Stimulated activated CD4-positive, alpha-beta T cell treated with anti-CD3 and anti-CD28 coated beads, Interleukin-4, amount 100 ng/mL, for 4 hours (primary cell): Measurements from ENCODE around the gene LRBA.
"Not testable (repeated sequence)": the region's sequence is repeated elsewhere in the genome, so short reads cannot be mapped to it uniquely, and the experiment has no call there.

Source experiments
- DNase-seq, 2 experiments: peaks; one replicate each; pipeline ENCODE4 v3.0.0-alpha.2; 2020

The LRBA gene

DNA sequence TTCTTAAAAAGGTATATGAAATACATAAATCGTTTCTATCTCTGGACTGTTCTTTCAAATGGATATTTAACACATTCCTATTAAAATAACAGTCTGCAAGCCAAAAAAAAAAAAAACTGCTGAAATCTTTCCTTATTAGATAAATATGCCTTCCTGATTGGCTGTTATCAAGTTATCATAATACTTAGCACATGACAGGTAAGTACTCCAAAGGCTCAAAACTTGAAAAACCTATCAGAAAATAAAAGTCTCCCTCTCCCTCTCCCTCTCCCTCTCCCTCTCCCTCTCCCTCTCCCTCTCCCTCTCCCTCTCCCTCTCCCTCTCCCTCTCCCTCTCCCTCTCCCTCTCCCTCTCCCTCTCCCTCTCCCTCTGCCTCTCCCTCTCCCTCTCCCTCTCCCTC lies 356.8 kb downstream of the LRBA start:
- DNase-seq = not testable (repeated sequence)

DNA sequence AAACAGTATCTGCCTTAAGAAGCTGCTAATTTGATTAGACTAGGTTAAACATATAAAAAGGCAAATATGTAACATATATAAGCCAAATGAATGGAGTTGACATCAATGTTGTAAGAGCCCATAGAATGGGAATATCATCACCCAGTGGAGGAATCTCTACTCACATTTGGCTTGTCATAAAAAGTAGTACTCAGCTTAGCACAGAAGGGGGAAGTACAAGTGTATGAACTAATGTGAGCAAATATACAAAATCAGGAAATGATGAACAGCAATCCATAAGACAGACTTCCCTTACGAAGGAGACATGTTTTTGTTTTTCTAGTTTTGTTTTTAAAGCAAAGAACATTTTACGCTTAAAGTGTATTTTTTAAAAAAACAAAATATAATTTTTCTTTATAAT lies 358.2 kb downstream of the LRBA start:
- no peak for DNase-seq

DNA sequence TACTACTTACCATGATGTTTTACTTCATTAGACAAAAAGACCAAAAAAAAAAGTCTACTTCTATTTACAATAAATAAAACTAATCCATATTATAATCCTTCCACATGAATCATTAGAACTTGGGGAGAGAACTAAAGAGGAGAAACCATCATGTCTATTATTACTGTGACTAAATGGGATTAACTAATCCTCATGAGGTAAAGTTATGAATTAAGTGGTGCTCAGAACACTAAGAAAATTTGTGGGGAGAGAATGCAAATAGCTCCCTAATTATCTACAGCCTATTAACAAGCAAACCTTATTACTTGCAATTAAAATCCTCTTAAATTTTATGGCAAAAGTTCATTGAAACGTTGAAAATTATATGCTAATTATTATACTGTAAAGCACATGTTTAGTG lies 364.3 kb downstream of the LRBA start:
- DNase-seq = no peak

DNA sequence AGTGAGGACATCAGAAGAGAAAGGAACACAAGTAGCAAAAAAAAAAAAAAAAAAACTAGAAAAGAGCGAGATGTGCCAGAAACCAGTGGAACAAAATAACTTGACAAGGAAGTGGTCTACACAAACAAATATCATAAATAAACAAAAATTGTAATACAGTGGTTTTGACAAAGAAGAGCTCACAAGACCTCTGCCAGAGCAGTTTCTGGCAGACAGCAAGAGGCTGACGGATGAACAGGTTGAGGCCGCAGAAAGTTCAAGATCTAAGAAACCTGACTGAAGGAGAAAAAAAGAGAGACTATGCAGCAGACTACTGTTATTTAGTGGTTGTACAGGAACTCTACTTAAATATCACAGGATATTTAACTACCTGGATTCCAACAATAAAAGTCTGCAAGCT lies 367.0 kb downstream of the LRBA start:
- no peak for DNase-seq

DNA sequence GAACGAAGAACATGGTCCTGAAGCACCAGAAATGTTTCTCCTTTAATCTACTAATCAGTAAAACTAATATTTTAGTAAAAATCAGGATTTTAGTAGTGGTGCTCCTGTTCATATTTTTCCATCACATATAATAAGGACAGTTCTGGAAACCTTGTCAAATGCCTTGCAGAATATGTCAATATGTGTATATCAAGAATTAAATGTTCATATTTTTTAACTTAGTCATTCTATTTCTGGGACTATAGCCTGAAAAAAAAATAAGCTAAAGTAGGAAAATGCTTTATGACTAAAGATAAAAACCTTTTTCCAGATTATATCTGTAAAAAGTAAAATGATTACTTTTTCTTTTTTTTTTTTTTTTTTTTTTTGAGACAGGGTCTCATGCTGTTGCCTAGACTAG lies 368.1 kb downstream of the LRBA start:
- DNase-seq = no peak

DNA sequence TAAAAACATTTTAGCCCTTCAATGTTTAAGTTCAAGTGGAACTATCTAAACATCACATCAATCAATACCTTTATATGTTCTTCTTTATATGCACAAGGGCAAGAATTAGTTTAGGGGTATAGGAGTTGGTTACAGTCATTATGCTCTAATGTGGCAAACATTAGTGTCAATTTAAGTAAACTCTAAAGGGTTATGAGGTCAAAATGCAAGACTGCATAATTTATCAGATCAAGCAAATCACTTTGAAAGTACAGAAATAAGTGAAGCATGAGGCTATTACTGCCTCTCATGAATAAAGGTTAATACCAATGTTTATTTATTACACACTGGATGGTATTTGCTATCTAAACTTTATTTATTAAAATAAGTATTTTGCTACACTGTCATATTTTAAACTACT lies 373.5 kb downstream of the LRBA start:
- DNase-seq = no peak

DNA sequence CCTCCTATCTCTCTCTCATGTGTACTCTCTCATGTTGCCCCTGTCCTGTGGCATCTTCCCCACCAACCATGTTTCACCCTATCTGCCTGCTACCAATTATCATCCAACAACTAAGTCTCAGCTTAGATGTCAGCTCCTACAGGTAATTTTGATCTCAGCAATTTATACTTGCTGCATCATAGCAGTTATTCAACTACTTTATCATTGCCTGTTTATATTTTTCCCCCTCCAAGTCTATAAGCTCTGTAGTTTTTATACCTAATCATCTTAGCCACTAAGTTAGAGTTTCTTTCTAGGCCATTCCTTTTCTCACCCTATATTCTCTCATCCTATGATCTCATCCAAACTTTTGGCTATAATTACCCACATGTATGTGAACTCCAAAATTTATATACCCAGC lies 382.4 kb downstream of the LRBA start:
- DNase-seq = no peak

DNA sequence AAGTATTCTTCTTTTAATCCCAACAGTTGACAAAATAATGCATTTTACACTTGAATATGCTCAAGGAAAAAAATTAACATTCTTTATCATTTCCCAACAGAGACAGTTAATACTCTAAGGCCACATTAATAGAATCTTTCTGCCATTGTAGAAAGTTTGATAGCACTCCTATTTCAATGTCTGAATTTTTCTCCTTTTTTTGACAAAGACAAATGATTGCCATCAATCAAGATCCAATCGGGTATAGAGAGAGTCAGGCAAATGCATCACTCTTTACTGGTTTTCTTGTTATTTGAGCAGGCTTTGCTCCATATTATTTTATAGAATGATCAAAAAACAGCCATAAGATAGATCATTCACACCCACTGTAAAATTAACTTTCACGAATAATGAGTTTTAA lies 387.0 kb downstream of the LRBA start:
- no peak for DNase-seq

DNA sequence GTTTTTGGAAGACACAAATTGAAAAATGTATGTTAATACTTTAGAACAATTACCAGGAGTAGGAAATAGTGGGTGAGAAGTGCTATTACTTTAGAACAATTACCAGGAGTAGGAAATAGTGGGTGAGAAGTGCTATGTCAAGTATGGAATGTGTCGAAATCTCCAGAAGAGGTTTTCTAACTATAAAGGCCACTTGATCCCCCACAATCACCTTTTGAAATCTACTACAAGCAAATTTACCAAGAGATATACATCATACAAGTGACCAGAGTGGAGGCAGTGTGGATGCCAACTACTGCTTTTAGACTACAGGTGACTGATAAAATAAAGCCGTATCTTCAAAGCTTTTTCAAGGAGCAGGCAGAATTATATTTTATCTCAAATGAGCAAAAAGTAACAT lies 390.1 kb downstream of the LRBA start:
- DNase-seq = no peak

DNA sequence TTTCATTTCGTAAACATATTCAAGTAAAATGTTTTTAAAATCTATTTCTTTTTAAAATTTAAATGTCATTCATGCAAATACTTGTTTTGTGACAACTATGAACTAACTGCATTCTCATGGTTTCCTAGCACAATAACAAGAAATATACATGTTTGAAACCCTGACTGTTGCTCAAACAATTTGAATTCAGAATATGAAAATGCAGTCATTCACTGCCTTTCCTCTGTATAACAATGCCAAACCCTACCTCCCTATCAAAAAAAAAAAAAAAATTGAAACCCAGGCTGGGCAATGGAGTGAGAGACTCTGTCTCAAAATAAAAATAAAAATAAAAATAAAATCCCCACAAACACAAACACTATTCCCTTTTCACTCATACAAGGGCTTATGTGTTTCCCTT lies 391.0 kb downstream of the LRBA start:
- DNase-seq = no peak

DNA sequence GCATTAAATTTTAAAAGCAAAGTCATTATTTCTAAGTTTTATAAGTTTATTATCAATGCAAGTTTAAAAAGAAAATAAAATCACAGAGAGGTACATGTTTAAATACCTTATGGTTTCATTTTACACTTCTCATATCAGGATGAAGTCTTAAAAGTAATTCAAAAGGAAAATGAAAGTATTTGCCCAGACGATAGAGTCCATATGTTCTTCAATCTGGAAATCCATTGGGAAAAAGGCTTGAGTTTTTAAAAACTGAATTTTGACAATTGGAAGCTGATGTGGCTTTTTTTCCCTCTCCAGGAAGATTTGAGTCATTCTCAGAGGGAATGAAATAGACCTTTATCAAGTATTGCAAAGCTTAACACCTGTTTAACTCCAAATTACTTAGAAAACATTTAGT lies 396.0 kb downstream of the LRBA start:
- no peak for DNase-seq

DNA sequence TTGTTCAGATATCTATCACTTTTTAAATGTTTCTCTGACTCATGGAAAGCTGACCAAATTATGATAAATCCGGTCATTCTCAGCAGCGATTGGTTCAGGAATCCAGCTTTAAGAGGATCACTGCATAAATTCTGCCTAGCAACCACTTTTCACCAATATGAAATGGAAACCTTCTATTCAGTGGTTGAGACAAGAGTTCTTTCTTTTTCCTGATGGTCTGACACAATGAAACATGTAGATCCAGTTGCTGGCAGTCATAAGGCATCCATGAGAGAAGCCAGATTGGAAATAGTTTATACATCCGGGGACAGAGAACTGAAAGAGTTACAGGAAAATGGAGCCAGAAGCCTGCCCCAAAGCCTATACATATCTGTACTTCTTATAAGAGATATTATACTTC lies 406.0 kb downstream of the LRBA start:
- no peak for DNase-seq

DNA sequence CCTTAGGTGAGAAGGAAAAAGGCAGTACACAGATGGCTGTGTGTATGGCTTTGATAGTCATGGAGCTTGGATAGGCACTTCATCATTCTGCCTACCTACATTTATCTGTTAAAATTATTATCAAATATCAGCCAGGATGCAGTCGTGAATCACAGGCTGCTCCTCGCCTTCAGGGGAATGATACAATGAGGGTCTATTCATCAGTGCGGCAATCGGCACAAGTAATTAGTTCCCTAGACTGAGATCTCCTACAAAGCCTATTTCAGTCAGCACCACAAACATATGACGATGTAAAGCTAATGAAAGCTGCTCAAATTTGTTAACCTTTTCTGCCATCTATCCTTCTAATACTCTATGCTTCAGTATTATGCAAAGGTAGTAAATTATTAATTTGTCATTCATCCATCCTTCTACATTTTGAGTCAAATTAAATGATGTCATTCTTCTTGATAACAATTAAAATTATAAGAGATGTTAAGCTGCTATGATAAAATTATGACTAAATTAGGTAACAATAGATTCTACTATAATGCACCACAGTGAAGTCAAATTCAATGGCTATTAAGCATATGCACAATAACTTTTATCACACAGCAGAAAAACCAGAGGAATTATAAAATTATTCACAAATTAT lies 414.2 kb downstream of the LRBA start:
- no peak for DNase-seq

DNA sequence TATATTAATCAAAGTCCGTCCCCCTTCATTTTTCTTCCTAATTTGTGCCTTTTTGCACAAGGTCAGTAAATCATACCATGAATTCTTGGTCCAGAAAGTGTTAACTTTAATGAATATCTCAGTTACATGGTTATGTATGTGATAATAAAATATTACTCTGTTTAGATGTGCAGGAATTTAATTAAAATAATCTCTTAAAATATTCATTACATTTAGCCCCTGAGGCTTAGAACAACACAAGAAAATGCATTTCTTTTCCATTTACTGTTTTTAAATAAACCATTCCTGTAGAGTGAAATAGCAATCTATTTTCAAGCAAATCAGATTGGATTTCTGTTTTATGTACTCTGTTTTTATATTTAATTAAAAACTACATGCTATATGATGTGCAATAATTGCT lies 415.5 kb downstream of the LRBA start:
- no peak for DNase-seq

DNA sequence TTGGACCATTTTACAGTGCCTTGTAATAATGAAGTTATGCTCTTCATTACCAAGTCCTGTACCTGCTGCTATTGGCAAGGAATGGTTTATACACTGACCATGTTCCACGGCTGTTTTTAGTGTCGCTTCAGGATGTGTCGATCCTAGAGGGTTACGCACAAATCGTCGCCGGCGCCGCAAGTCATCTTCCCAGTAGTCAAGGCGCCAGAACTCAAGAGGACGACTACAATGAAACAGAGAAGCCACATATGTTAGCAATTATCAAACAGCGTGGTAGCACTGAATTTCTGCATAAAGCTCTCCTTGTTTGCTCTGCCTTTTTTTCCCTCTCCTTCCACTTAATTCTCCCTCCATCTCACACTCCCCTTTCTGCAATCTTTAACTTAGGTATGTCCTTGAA lies 416.2 kb downstream of the LRBA start:
- no peak for DNase-seq

DNA sequence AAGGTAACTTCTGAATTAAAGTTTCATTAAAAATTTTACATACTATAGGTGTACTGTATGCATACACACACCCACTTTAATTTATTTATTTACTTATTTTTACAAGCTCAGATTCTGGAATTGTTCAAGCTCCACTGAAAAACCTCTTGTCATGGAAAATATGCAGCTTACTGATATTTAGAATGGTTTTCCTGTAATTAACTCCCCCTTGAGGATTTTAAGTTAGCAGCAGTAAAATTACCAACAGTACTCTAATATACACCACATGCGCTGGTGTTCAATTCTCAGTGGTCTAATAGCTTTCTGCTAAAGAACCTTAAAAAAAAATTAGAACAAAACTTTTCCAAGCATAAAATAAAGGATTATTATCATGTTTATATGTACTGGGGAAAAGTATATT lies 421.1 kb downstream of the LRBA start:
- no peak for DNase-seq

DNA sequence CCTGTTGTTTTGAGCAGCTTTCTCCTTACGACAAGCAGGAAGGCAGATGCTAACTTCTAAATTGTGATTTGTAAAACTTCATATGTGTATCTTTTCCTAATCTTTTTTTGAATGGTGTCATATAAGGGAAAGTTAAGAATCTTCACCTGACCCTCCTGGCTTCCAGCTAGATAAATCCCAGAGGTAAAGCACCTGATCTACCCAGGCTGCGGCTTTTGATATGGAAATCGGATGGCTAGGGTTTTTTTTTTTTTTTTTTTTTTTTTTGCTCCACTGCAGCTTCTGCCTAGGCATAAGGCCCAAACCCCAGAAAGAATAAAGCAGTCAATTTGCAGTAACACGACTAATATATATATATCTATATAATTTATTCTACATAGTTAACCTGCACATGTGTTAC lies 423.2 kb downstream of the LRBA start:
- DNase-seq = no peak

DNA sequence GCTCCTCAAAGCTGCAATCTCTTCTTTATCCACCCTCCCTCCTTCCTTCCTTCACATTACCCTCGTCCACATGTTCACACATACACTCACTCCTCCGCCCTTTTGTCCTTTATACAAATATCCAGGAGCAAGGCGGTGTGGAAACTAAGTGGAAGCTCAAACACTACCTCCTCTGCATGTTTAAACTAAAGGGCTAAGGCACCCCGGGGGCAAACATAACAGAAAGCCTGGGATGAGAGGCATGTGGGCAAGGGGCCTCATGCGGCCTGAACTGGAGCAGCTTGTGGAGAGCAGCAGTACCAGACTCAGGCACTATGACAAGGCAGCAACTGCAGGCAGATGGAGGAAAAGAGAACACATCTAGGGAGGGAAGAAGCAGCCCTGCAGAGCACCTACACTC lies 423.7 kb downstream of the LRBA start:
- DNase-seq = no peak

DNA sequence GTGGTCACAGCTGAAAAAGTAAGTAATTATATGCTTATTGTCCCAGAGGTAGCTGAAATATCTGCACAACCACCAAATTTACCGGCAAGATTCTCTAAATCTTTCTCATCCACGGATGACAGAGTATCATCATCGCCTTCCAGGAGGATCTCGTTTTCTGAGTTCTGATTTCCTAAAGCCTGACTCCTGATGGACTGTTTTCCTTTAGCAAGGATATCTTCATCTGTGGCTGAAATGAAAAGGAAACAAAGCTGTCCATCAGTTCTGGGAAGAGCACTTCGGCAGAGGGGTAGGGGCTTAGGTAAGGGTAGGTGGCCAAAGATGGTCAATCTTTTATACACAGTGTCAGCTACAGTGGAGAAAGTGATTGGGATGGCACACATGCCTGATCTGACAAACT lies 424.5 kb downstream of the LRBA start:
- DNase-seq = no peak

DNA sequence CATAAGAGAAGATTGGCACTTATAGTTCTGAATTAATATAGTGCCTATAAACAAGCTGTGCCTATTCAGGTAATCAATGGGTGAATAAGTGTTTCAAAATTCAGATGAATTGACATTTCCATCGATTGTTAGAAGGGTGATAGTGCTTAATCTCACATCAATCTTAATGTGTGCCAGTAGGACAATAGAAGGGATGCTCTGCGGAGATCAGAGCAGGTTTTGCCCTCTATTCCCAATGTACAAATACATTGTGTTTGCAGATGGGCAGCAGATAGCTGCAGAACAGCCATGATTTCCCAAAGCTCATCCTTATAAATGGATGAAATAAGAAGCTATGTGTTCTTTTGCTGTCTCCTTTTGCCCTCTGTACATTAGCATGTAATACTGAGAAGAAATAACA lies 425.9 kb downstream of the LRBA start:
- no peak for DNase-seq

DNA sequence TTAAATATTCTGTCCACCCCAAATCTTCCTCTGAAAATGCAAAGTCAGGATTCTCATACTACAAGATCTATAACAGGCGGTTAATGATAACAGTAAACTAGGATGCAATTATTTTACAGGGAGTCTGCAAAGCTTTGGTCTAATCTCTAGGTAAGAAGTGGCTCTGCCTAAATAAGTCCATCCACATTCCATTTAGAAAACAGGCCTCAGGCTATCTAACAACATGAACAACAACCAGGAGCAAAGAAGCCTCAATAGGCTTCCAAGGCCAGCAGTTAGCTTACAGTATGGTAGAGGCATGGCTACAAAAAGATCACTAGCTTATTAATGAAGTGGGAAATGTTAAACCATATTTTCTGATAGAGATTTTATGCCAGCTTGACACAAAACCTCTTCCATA lies 426.8 kb downstream of the LRBA start:
- no peak for DNase-seq

DNA sequence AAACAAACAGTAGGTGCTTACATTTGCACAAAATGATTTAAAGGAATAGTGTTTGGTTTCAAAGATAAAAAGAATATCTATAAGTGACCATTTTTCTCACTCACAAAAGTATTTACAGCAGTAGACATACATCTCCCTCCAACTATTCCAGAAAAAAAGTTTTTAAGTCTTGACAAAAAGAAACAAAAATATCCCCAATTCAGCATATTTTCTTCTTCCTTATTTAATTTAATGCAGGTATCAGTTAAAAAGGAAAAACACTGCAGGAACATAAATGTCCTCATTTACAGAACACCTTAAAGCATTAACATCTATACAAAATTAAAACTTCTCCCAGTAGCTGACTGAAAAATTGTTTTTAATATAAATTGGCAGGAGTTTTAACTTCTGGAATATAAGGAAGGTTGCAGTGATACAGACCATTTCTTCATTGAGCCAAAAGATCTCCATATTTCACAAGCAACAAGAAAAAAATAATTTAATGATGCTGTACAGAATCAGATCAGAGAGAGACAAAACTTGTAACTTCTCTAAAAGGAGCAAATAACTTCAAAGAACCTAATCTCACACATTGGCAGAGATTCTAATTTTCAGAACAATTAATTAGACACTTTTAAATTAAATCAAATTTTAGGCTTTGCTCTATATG lies 428.8 kb downstream of the LRBA start:
- no peak for DNase-seq

DNA sequence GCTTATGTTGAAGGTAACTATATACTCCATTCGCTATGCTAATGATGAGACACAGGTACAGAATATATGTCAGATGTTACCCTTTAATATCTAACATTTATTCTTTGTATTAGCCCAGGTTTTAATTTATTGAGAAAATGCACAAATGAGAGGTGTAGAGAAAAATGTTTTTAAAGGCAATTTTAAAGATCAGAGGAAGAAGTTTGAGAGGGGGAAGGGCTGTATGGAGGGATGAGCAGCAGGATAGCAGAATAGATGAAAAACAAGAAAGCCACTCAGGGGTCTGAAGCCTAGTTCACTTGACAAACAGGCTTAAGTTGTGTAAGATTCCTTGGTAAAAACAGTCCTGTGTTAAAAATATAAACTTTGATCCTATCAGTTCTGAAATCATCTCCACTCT lies 429.5 kb downstream of the LRBA start:
- no peak for DNase-seq

DNA sequence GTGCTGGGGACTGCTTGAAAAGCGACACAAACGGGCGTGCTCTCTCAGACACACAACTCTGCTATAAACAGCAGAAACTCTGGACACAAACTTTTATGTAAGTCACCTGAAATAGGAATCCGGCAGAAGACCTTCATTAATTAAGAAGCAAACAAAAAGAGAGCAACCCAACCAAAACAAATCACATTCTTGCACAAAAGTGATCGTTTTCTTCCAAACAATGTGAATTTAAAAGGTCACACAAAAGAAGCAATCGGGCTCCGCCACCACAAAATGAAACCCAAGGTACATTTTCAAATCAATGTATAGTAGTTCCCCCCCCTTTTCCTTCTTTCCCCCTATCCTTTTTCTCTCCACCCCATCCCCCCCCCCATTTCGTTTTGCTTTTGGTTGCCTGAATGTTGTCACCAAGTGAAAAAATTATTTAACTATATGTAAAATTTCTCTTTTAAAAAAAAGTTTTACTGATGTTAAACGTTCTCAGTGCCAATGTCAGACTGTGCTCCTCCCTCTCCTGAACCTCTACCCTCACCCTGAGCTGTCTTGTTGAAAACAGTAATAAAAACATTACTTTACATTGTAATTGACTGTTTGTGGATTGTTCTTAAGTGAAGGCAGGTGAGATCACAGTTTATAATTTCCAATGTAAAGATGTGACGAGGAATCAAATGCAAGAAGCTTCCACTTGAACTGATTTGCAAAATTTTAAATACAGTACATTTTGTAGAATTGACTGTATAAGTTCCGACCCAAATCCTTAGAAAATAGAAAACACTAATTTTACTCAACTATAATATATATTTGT lies 430.8 kb downstream of the LRBA start:
- no peak for DNase-seq
